HepG2 (cell line): ENCODE results near the gene SCYGR6. TPM values are rescaled to one million over a fixed set of nuclear protein-coding genes. Genes with fewer than 3 reads are reported as not detected.

Experiments
- ATF3 ChIP-seq: sonication (generic); formaldehyde crosslinking; IDR thresholded peaks from 2 replicates; pipeline ENCODE4 v1.4.0; 2020; ENCODE audit warnings: missing genetic modification reagents
- ATF4 ChIP-seq, 2 experiments: fragments of 450-650 bp in 1 of 2; sonication (generic) in 1 of 2; formaldehyde crosslinking; IDR thresholded peaks; 2 replicates each; pipeline versions ENCODE4 v1.5.0 to v1.8.0; 2020 to 2022; ENCODE audit warnings: mild to moderate bottlenecking in 1 of 2, missing genetic modification reagents in 1 of 2
- ATF7-NPFF ChIP-seq: sonication (generic); formaldehyde crosslinking; IDR thresholded peaks from 2 replicates; pipeline ENCODE4 v1.8.1; 2023; ENCODE audit warnings: mild to moderate bottlenecking, low read depth, missing genetic modification reagents, moderate library complexity
- CHD2 ChIP-seq: IDR thresholded peaks from 2 replicates; pipeline ENCODE4 v1.6.1; 2011; ENCODE audit warnings: low read depth, low read length, improper control_type of control experiment
- NCOR1 ChIP-seq: fragments of 200-600 bp; sonication (generic); IDR thresholded peaks from 2 replicates; pipeline ENCODE4 v1.7.0; 2017; ENCODE audit warnings: antibody characterized with exemption, low read length, borderline replicate concordance
- RELA ChIP-seq: sonication (generic); formaldehyde crosslinking; IDR thresholded peaks from 2 replicates; pipeline ENCODE4 v1.4.0; 2020; ENCODE audit warnings: missing genetic modification reagents
- RXRA ChIP-seq: sonication (generic); formaldehyde crosslinking; IDR thresholded peaks from 2 replicates; pipeline ENCODE4 v1.5.1; 2020; ENCODE audit warnings: missing genetic modification reagents
- SIX4 ChIP-seq: sonication (generic); formaldehyde crosslinking; IDR thresholded peaks from 2 replicates; pipeline ENCODE4 v1.4.0; 2020; ENCODE audit warnings: missing genetic modification reagents
- SMC3 ChIP-seq: IDR thresholded peaks from 2 replicates; pipeline ENCODE4 v1.6.1; 2011; ENCODE audit warnings: low read length, improper control_type of control experiment
- TBX2 ChIP-seq: sonication (generic); formaldehyde crosslinking; IDR thresholded peaks from 2 replicates; pipeline ENCODE4 v1.5.0; 2020; ENCODE audit warnings: missing genetic modification reagents, mild to moderate bottlenecking, borderline replicate concordance
- TEAD2 ChIP-seq: sonication (generic); formaldehyde crosslinking; IDR thresholded peaks from 2 replicates; pipeline ENCODE4 v1.9.0; 2021; ENCODE audit warnings: missing genetic modification reagents
- TMF1 ChIP-seq: sonication (generic); formaldehyde crosslinking; IDR thresholded peaks from 2 replicates; pipeline ENCODE4 v1.8.1; 2022; ENCODE audit warnings: low read depth, missing genetic modification reagents
- TRIM24 ChIP-seq: sonication (generic); formaldehyde crosslinking; IDR thresholded peaks from 2 replicates; pipeline ENCODE4 v1.8.0; 2022; ENCODE audit warnings: mild to moderate bottlenecking, missing genetic modification reagents
- YY1 ChIP-seq: IDR thresholded peaks from 2 replicates; pipeline ENCODE4 v1.6.1; 2011; ENCODE audit warnings: low read length, low read depth, moderate library complexity, mild to moderate bottlenecking; ENCODE audit not compliant: insufficient read depth, insufficient replicate concordance
- ZNF292 ChIP-seq: sonication (generic); formaldehyde crosslinking; IDR thresholded peaks from 2 replicates; pipeline ENCODE4 v1.8.1; 2022; ENCODE audit warnings: mild to moderate bottlenecking, low read depth, missing genetic modification reagents, borderline replicate concordance
- ZNF335 ChIP-seq: sonication (generic); formaldehyde crosslinking; IDR thresholded peaks from 2 replicates; pipeline ENCODE4 v1.4.0; 2020; ENCODE audit warnings: missing genetic modification reagents
- ZNF563 ChIP-seq: sonication (generic); formaldehyde crosslinking; IDR thresholded peaks from 2 replicates; pipeline ENCODE4 v1.8.0; 2022; ENCODE audit warnings: mild to moderate bottlenecking, moderate library complexity, missing genetic modification reagents
- ZNF773 ChIP-seq: sonication (generic); formaldehyde crosslinking; IDR thresholded peaks from 2 replicates; pipeline ENCODE4 v1.4.0; 2020; ENCODE audit warnings: missing genetic modification reagents, borderline replicate concordance
- polyA plus RNA-seq, 8 experiments: library from polyadenylated mRNA; depleted of rRNA in 3 of 8; stranded (reverse) in 7 of 8; unstranded in 1 of 8; fragments of >200 nt; fragmentation: Illumina TruSeq in 4 of 8; extraction: Trizol in 4 of 8; gene quantifications; 2 replicates each; pipeline versions ENCODE4 v1.2.1 to v1.2.3, GENCODE V29; 2011 to 2016; ENCODE audit warnings: low read depth in 4 of 8, missing spikeins in 1 of 8, mixed read lengths in 1 of 8; ENCODE audit not compliant: insufficient read depth in 1 of 8
- total RNA-seq, 5 experiments: library from RNA; depleted of rRNA; stranded (reverse); fragments of >200 nt; fragmentation: Illumina TruSeq; extraction: Trizol; gene quantifications; 2 replicates each; pipeline ENCODE4 v1.2.3, GENCODE V29; 2016; ENCODE audit warnings: low read depth in 1 of 5
- TF ChIP-seq, protein P1 (sequence below): sonication (generic); formaldehyde crosslinking; conservative IDR thresholded peaks from 2 replicates; pipeline ENCODE4 v1.4.0; 2020; ENCODE audit warnings: mild to moderate bottlenecking, missing genetic modification reagents, moderate library complexity
- TF ChIP-seq, protein P2 (sequence below): IDR thresholded peaks from 2 replicates; pipeline ENCODE4 v1.6.1; 2016; ENCODE audit warnings: missing genetic modification reagents, missing compliant biosample characterization
- TF ChIP-seq, protein P3 (sequence below): sonication (generic); formaldehyde crosslinking; IDR thresholded peaks from 2 replicates; pipeline ENCODE4 v1.4.0; 2020; ENCODE audit warnings: missing genetic modification reagents, mild to moderate bottlenecking, borderline replicate concordance
- TF ChIP-seq, protein P4 (sequence below): sonication (generic); formaldehyde crosslinking; IDR thresholded peaks from 2 replicates; pipeline ENCODE4 v1.8.1; 2022; ENCODE audit warnings: mild to moderate bottlenecking, missing genetic modification reagents

Gene SCYGR6
- total and polyA plus RNA-seq, 2 of the 13 experiments (the other 11 are each of a cell fraction or from before 2014, with no cell fraction given), result not detected

DNA sequence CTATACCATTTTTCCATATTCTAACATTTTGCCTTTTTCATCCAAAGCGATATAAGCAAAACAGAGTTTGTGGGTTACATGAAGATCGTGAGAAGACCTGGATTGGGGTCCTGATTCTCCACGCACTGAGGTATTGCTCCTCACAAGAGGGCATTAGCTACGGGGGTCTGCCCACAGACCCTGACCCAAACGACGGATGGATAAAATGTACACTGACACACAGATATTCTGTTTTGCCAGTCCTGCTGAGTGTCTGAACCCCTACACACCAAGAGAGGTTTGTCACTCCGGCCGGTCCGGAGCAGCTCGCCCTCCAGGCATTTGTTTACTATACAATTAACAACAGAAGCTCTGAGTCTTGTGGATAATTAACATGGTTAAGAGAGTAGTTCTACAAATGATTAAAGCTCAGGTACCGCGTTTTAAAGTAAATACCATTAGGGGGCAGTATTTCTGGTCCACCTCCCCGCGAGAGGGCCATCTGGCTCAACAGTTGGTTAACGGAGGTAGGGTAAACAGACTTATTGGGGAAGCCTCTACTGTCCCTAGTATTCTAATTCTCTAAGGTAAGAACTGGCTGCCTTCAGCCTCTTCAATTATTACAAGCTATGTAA is 49.6 kb upstream of the SCYGR6 start (continued):
- TF ChIP-seq ZNF292 (CRISPR knock-in tag) (no peak), TEAD2 (no peak), SMC3 (peak; percentile 72; the same call in 1 of the 2 replicates), SIX4 (CRISPR knock-in tag) (no peak), ATF7-NPFF (CRISPR knock-in tag) (no peak), ZNF335 (CRISPR knock-in tag) (no peak), RELA (no peak), YY1 (no peak), CHD2 (no peak), TRIM24 (no peak), RXRA (CRISPR knock-in tag) (no peak), ATF4 (CRISPR knock-in tag; IDR thresholded peaks at IDR 0.05) (no peak), TBX2 (CRISPR knock-in tag) (no peak; the same call in 1 of the 2 replicates), ATF3 (CRISPR knock-in tag) (no peak), TMF1 (no peak), NCOR1 (0 out of 2 replicates have a peak, but pooled peaks have one; percentile 22), ZNF773 (no peak), ZNF563 (CRISPR knock-in tag) (no peak)
- TF ChIP-seq, protein P1, sequence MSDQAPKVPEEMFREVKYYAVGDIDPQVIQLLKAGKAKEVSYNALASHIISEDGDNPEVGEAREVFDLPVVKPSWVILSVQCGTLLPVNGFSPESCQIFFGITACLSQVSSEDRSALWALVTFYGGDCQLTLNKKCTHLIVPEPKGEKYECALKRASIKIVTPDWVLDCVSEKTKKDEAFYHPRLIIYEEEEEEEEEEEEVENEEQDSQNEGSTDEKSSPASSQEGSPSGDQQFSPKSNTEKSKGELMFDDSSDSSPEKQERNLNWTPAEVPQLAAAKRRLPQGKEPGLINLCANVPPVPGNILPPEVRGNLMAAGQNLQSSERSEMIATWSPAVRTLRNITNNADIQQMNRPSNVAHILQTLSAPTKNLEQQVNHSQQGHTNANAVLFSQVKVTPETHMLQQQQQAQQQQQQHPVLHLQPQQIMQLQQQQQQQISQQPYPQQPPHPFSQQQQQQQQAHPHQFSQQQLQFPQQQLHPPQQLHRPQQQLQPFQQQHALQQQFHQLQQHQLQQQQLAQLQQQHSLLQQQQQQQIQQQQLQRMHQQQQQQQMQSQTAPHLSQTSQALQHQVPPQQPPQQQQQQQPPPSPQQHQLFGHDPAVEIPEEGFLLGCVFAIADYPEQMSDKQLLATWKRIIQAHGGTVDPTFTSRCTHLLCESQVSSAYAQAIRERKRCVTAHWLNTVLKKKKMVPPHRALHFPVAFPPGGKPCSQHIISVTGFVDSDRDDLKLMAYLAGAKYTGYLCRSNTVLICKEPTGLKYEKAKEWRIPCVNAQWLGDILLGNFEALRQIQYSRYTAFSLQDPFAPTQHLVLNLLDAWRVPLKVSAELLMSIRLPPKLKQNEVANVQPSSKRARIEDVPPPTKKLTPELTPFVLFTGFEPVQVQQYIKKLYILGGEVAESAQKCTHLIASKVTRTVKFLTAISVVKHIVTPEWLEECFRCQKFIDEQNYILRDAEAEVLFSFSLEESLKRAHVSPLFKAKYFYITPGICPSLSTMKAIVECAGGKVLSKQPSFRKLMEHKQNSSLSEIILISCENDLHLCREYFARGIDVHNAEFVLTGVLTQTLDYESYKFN (CRISPR knock-in tag), result no peak; the same call in none of the 2 replicates
- TF ChIP-seq, protein P2, sequence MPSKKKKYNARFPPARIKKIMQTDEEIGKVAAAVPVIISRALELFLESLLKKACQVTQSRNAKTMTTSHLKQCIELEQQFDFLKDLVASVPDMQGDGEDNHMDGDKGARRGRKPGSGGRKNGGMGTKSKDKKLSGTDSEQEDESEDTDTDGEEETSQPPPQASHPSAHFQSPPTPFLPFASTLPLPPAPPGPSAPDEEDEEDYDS (CRISPR knock-in tag), result no peak
- TF ChIP-seq, protein P3, sequence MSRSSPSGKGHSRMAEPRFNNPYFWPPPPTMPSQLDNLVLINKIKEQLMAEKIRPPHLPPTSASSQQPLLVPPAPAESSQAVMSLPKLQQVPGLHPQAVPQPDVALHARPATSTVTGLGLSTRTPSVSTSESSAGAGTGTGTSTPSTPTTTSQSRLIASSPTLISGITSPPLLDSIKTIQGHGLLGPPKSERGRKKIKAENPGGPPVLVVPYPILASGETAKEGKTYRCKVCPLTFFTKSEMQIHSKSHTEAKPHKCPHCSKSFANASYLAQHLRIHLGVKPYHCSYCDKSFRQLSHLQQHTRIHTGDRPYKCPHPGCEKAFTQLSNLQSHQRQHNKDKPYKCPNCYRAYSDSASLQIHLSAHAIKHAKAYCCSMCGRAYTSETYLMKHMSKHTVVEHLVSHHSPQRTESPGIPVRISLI, result no peak
- TF ChIP-seq, protein P4, sequence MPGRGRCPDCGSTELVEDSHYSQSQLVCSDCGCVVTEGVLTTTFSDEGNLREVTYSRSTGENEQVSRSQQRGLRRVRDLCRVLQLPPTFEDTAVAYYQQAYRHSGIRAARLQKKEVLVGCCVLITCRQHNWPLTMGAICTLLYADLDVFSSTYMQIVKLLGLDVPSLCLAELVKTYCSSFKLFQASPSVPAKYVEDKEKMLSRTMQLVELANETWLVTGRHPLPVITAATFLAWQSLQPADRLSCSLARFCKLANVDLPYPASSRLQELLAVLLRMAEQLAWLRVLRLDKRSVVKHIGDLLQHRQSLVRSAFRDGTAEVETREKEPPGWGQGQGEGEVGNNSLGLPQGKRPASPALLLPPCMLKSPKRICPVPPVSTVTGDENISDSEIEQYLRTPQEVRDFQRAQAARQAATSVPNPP (CRISPR knock-in tag), result no peak
